IMR-90 (cell line): ENCODE measurements around the gene TTC16. TPM values are rescaled to one million over a fixed set of nuclear protein-coding genes. Genes with fewer than 3 reads are reported as not detected.

Experiments used
- ATAC-seq: fragments of 200-7000 bp; cut with Tn5 transposase; 2 replicates; pipeline ENCODE4 v1.9.1; 2020; ENCODE audit warnings: low read depth, mild to moderate bottlenecking, moderate library complexity
- BruUV-seq: library from RNA; stranded (reverse); fragments of 400-500 nt; replicated peaks from 2 replicates; lab custom pipeline; 2021; lab: Mats Ljungman, UMichigan
- CTCF ChIA-PET: fragments of 300-600 bp; formaldehyde crosslinking; extraction: SDS; loops from one replicate; lab custom pipeline; 2021; ENCODE audit warnings: antibody characterized with exemption; lab: Yijun Ruan, JAX
- POLR2A ChIA-PET: fragments of 300-600 bp; sonication (Branson Sonifier 250); formaldehyde crosslinking; loops from one replicate; lab custom pipeline; 2022; ENCODE audit warnings: antibody characterized with exemption; ENCODE audit not compliant: unreplicated experiment; lab: Charles Lee
- DNase-seq: peaks from one replicate; pipeline ENCODE4 v3.0.0; 2013
- H2AFZ ChIP-seq: replicated peaks from 2 replicates; pipeline ENCODE3; 2013; ENCODE audit warnings: low read length, mild to moderate bottlenecking; ENCODE audit not compliant: poor library complexity
- H2AK5ac ChIP-seq: 2 replicates; pipeline ENCODE4 v1.6.1; 2013; ENCODE audit warnings: low read depth, low read length, inconsistent platforms
- H2AK9ac ChIP-seq: replicated peaks from 2 replicates; pipeline ENCODE3; 2013; ENCODE audit warnings: mild to moderate bottlenecking, low read depth, low read length, moderate library complexity; ENCODE audit not compliant: poor library complexity
- H2BK120ac ChIP-seq: 2 replicates; pipeline ENCODE4 v1.6.1; 2013; ENCODE audit warnings: low read depth, low read length, inconsistent platforms
- H2BK15ac ChIP-seq: 3 replicates; pipeline ENCODE4 v1.6.1; 2013; ENCODE audit warnings: low read depth, low read length, inconsistent platforms
- H2BK20ac ChIP-seq: 2 replicates; pipeline ENCODE4 v1.6.1; 2013; ENCODE audit warnings: low read depth, mild to moderate bottlenecking, inconsistent platforms, low read length, moderate library complexity
- H2BK5ac ChIP-seq: 2 replicates; pipeline ENCODE4 v1.6.1; 2013; ENCODE audit warnings: mild to moderate bottlenecking, low read depth, low read length, inconsistent platforms; ENCODE audit not compliant: poor library complexity, severe bottlenecking
- H3K14ac ChIP-seq: replicated peaks from 2 replicates; pipeline ENCODE4 v1.6.1; 2013; ENCODE audit warnings: low read depth, low read length, inconsistent platforms
- H3K18ac ChIP-seq: 2 replicates; pipeline ENCODE4 v1.6.1; 2013; ENCODE audit warnings: low read depth, low read length, control low read depth
- H3K23ac ChIP-seq: 2 replicates; pipeline ENCODE4 v1.6.1; 2013; ENCODE audit warnings: low read depth, low read length, inconsistent platforms
- H3K27ac ChIP-seq: 2 replicates; pipeline ENCODE4 v1.5.1; 2013; ENCODE audit warnings: mild to moderate bottlenecking, control low read depth, low read length; ENCODE audit not compliant: insufficient read depth
- H3K27me3 ChIP-seq: 2 replicates; pipeline ENCODE4 v1.6.1; 2013; ENCODE audit warnings: low read length; ENCODE audit not compliant: control insufficient read depth, insufficient read depth
- H3K36me3 ChIP-seq: 2 replicates; pipeline ENCODE4 v1.6.1; 2013; ENCODE audit warnings: low read length, mixed read lengths; ENCODE audit not compliant: control insufficient read depth, insufficient read depth
- H3K4ac ChIP-seq: 2 replicates; pipeline ENCODE4 v1.6.1; 2013; ENCODE audit warnings: low read depth, low read length, inconsistent platforms
- H3K4me1 ChIP-seq: 2 replicates; pipeline ENCODE4 v1.6.1; 2013; ENCODE audit warnings: low read length, mixed read lengths; ENCODE audit not compliant: control insufficient read depth, insufficient read depth
- H3K4me2 ChIP-seq: 2 replicates; pipeline ENCODE4 v1.6.1; 2013; ENCODE audit warnings: low read depth, mild to moderate bottlenecking, control low read depth, low read length, moderate library complexity
- H3K4me3 ChIP-seq: 2 replicates; pipeline ENCODE4 v1.5.1; 2013; ENCODE audit warnings: low read depth, mild to moderate bottlenecking, control low read depth, low read length, moderate library complexity; ENCODE audit not compliant: insufficient read depth
- H3K56ac ChIP-seq: 2 replicates; pipeline ENCODE4 v1.6.1; 2013; ENCODE audit warnings: low read length, inconsistent platforms; ENCODE audit not compliant: insufficient read depth; ENCODE audit errors: extremely low read depth
- H3K79me1 ChIP-seq, 2 experiments: 2 replicates each; pipeline ENCODE4 v1.6.1; 2013; ENCODE audit warnings: low read length in 2 of 2, inconsistent platforms in 1 of 2, low read depth in 1 of 2
- H3K9ac ChIP-seq: 2 replicates; pipeline ENCODE4 v1.6.1; 2013; ENCODE audit warnings: low read depth, low read length, control low read depth
- H3K9me1 ChIP-seq: 2 replicates; pipeline ENCODE4 v1.6.1; 2013; ENCODE audit warnings: low read length, inconsistent platforms; ENCODE audit not compliant: insufficient read depth
- H3K9me3 ChIP-seq: 2 replicates; pipeline ENCODE4 v1.6.1; 2013; ENCODE audit warnings: low read length; ENCODE audit not compliant: control insufficient read depth, insufficient read depth
- H4K20me1 ChIP-seq: 2 replicates; pipeline ENCODE4 v1.6.1; 2013; ENCODE audit warnings: low read length, inconsistent platforms; ENCODE audit not compliant: insufficient read depth
- H4K5ac ChIP-seq: 2 replicates; pipeline ENCODE4 v1.6.1; 2013; ENCODE audit warnings: mild to moderate bottlenecking, low read depth, low read length, control low read depth
- H4K8ac ChIP-seq, 2 experiments: 2 replicates each; pipeline ENCODE4 v1.6.1; 2013; ENCODE audit warnings: low read depth in 2 of 2, low read length in 2 of 2, control low read depth in 1 of 2, inconsistent platforms in 1 of 2
- H4K91ac ChIP-seq: 2 replicates; pipeline ENCODE4 v1.6.1; 2013; ENCODE audit warnings: low read depth, low read length, inconsistent platforms; ENCODE audit not compliant: insufficient read depth
- BHLHE40 ChIP-seq: fragments of 150-350 bp; IDR thresholded peaks from 2 replicates; pipeline ENCODE4 v1.6.1; 2016; ENCODE audit warnings: mild to moderate bottlenecking, low read depth, low read length
- CEBPB ChIP-seq: IDR thresholded peaks from 2 replicates; pipeline ENCODE4 v1.6.1; 2012; ENCODE audit warnings: low read depth, low read length, improper control_type of control experiment
- CHD1 ChIP-seq: IDR thresholded peaks from 2 replicates; pipeline ENCODE4 v1.6.1; 2012; ENCODE audit warnings: low read depth, low read length, improper control_type of control experiment
- CTCF ChIP-seq: conservative IDR thresholded peaks from 2 replicates; pipeline ENCODE4 v1.5.1; 2012; ENCODE audit warnings: mild to moderate bottlenecking, low read depth, low read length, improper control_type of control experiment
- FOS ChIP-seq: fragments of 150-350 bp; IDR thresholded peaks from 2 replicates; pipeline ENCODE4 v1.6.1; 2016; ENCODE audit warnings: low read depth, low read length
- MAFK ChIP-seq: IDR thresholded peaks from 2 replicates; pipeline ENCODE4 v1.6.1; 2012; ENCODE audit warnings: low read depth, low read length, improper control_type of control experiment
- MAZ ChIP-seq: IDR thresholded peaks from 2 replicates; pipeline ENCODE4 v1.6.1; 2012; ENCODE audit warnings: low read depth, mild to moderate bottlenecking, low read length, improper control_type of control experiment, moderate library complexity, borderline replicate concordance
- MXI1 ChIP-seq: IDR thresholded peaks from 2 replicates; pipeline ENCODE4 v1.6.1; 2012; ENCODE audit warnings: low read depth, mild to moderate bottlenecking, low read length, moderate library complexity, borderline replicate concordance
- NFE2L2 ChIP-seq: fragments of 150-350 bp; IDR thresholded peaks from 2 replicates; pipeline ENCODE4 v1.6.1; 2016; ENCODE audit warnings: low read depth, mild to moderate bottlenecking, low read length
- POLR2A ChIP-seq: IDR thresholded peaks from 2 replicates; pipeline ENCODE4 v1.6.1; 2012; ENCODE audit warnings: mild to moderate bottlenecking, low read depth, low read length
- RAD21 ChIP-seq: IDR thresholded peaks from 2 replicates; pipeline ENCODE4 v1.6.1; 2012; ENCODE audit warnings: low read length, improper control_type of control experiment
- RCOR1 ChIP-seq: IDR thresholded peaks from 2 replicates; pipeline ENCODE4 v1.6.1; 2012; ENCODE audit warnings: mild to moderate bottlenecking, low read length, improper control_type of control experiment; ENCODE audit not compliant: insufficient replicate concordance
- RFX5 ChIP-seq: IDR thresholded peaks from 2 replicates; pipeline ENCODE4 v1.8.0; 2012; ENCODE audit warnings: low read depth, mild to moderate bottlenecking, low read length, moderate library complexity
- SMC3 ChIP-seq: fragments of 150-350 bp; IDR thresholded peaks from 2 replicates; pipeline ENCODE4 v1.6.1; 2016; ENCODE audit warnings: low read depth, mild to moderate bottlenecking, antibody characterized with exemption, low read length, moderate library complexity
- USF2 ChIP-seq: fragments of 150-350 bp; IDR thresholded peaks from 2 replicates; pipeline ENCODE4 v1.6.1; 2017; ENCODE audit warnings: mild to moderate bottlenecking, antibody characterized with exemption, low read length, low read depth
- WGBS, 2 experiments: methylation state at CpG; one replicate each; pipeline versions ENCODE4 v1.1.5 to v1.1.7; 2013; ENCODE audit warnings: missing lambda C conversion rate in 2 of 2; ENCODE audit not compliant: insufficient read length in 1 of 2; ENCODE audit errors: extremely low coverage in 2 of 2; 5-methylcytosine and 5-hydroxymethylcytosine counted together
- dilution Hi-C: fragments of 300-500 bp; cut with HindIII; formaldehyde crosslinking; loops from one replicate; pipeline ENCODE4 v1.14.3; 2018; ENCODE audit warnings: low sequenced_read_pairs; ENCODE audit not compliant: unreplicated experiment
- in situ Hi-C: fragments of 300-500 bp; cut with MboI; formaldehyde crosslinking; loops from 3 replicates; pipeline ENCODE4 v1.14.3; 2019; ENCODE audit warnings: low sequenced_read_pairs, inconsistent platforms, mixed read lengths
- intact Hi-C: fragments of 100-400 bp; cut with micrococcal nuclease; formaldehyde crosslinking; loops from 2 replicates; pipeline ENCODE4 v1.10.0; 2022
- polyA plus RNA-seq, 3 experiments: library from polyadenylated mRNA; depleted of rRNA; stranded (reverse); fragments of >200 nt; gene quantifications; 2 replicates each; pipeline ENCODE4 v1.2.3, GENCODE V29; 2012; ENCODE audit warnings: low replicate concordance in 1 of 3
- total RNA-seq: library from RNA; depleted of rRNA; stranded (reverse); fragments of >200 nt; gene quantifications from 2 replicates; pipeline ENCODE4 v1.2.3, GENCODE V29; 2012
- TF ChIP-seq, protein P1 (sequence below): fragments of 150-350 bp; IDR thresholded peaks from 2 replicates; pipeline ENCODE4 v1.6.1; 2016; ENCODE audit warnings: low read depth, mild to moderate bottlenecking, low read length, moderate library complexity, borderline replicate concordance

TTC16 gene
- total and polyA plus RNA-seq, 2 of the 4 experiments (the other 2 are of a cell fraction), result 0.02 TPM; not detected in 1

GRCh38 chr9:127776195-127776923 lies 60.5 kb downstream of the TTC16 start:
- DNase-seq (no peak), ATAC-seq (no peak)
- TF ChIP-seq RAD21 (no peak), MXI1 (no peak), NFE2L2 (no peak), USF2 (no peak), CTCF (no peak), CEBPB (no peak), MAZ (no peak), SMC3 (no peak), POLR2A (no peak), RFX5 (no peak), FOS (no peak), MAFK (no peak), CHD1 (no peak), RCOR1 (no peak), BHLHE40 (no peak)
- TF ChIP-seq, protein P1, sequence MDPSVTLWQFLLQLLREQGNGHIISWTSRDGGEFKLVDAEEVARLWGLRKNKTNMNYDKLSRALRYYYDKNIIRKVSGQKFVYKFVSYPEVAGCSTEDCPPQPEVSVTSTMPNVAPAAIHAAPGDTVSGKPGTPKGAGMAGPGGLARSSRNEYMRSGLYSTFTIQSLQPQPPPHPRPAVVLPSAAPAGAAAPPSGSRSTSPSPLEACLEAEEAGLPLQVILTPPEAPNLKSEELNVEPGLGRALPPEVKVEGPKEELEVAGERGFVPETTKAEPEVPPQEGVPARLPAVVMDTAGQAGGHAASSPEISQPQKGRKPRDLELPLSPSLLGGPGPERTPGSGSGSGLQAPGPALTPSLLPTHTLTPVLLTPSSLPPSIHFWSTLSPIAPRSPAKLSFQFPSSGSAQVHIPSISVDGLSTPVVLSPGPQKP, result no peak
- H3K9me3 ChIP-seq, result no peaks in the 10 kb centered on the region
- dilution Hi-C loops (no loop called here), in situ Hi-C loops (no loop called here), intact Hi-C loops (no loop called here)
- ChIA-PET POLR2A (no interaction called here), CTCF (interaction anchor here (0.8 kb wide), 1 partner anchor 8 kb away, joined by 3 read pairs; no protein-coding TSS in a partner anchor)
- H3K27me3 ChIP-seq, result peaks cover 11% of the 10 kb centered on the region
- no peak overlapping the region for H2AFZ ChIP-seq
- no peak overlapping the region for H3K18ac ChIP-seq
- no peak overlapping the region for H2BK120ac ChIP-seq
- no peak overlapping the region for H3K56ac ChIP-seq
- H2BK20ac ChIP-seq, result no peak overlapping the region
- H2BK15ac ChIP-seq, result no peak overlapping the region
- H4K91ac ChIP-seq, result no peak overlapping the region
- no peak overlapping the region for H3K4ac ChIP-seq
- H3K9me1 ChIP-seq, result no peaks in the 10 kb centered on the region
- no peak overlapping the region for H3K23ac ChIP-seq
- no peak overlapping the region for H3K9ac ChIP-seq
- no peak overlapping the region for H2AK5ac ChIP-seq
- no peaks in the 10 kb centered on the region for H3K36me3 ChIP-seq
- H3K4me2 ChIP-seq, result no peak overlapping the region
- no TSS peak for BruUV-seq
- no peak overlapping the region for H3K27ac ChIP-seq
- no peaks in the 10 kb centered on the region for H3K4me1 ChIP-seq
- H3K4me3 ChIP-seq, result no peak overlapping the region
- no peaks in the 10 kb centered on the region for H4K20me1 ChIP-seq
- no peak overlapping the region for H4K8ac ChIP-seq
- no peaks in the 10 kb centered on the region for H3K79me1 ChIP-seq
- H4K5ac ChIP-seq, result no peak overlapping the region
- no peak overlapping the region for H3K14ac ChIP-seq
- H2AK9ac ChIP-seq, result no peak overlapping the region
- H2BK5ac ChIP-seq, result no peak overlapping the region
- 100% methylated on average over 1 of the region's 15 CpGs; no CpG with 5 or more reads in 1 of the 2 experiments for WGBS, 2 experiments
